GM19035 (cell line): ENCODE results near the gene TXNL4A.

Source experiments
- ATAC-seq: cut with Tn5 transposase; IDR thresholded peaks from one replicate; pipeline ENCODE4 v1.9.1; 2021; ENCODE audit not compliant: unreplicated experiment

The TXNL4A gene

DNA sequence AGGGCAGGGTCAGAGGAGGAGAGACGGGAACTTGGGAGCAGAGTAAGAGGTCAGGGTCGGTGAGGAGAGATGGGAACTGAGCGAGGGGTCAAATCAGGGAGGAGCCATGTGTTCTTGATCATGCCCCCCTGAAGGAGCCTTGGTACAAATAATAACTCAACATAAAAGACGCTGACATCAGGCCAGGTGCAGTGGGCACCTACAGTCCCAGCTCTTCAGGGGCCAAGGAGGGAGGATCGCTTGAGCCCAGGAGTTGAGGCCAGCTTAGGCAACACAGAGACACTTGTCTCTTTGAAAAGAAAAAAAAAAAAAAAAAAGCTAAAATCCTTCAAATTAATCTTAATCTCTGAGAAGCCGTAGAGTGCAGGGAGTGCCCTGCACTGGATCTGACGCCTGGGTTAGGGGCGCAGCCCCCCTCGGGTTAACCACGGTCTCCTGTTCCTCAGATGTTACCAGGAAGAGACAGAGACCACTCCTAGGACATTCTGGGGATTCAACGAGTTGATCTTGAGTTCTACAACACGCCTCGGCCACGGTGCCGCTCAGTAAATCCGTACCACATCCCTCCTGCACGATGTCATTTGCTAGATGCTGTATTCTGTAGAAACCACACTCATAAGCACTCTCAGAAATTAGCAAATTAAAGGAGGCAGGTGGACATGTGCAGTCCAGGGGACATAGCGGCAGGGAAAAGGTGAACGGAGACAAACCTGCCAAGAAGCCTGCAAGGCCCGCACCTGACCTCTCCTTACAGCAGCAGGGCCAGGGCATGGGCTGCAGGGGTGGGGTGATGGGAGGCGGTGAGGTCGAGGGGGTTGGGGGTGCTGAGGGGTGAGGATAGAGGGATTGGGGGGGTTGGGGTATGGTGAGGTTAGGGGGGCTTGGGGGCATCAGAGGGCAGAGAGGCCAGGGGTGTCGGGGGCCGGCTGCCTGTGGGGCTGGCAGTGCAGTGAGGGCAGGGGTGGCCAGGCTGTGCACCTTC is 66.1 kb downstream of the TXNL4A start:
- no peak for ATAC-seq
